ENCODE data around the gene LSM10.

DNA sequence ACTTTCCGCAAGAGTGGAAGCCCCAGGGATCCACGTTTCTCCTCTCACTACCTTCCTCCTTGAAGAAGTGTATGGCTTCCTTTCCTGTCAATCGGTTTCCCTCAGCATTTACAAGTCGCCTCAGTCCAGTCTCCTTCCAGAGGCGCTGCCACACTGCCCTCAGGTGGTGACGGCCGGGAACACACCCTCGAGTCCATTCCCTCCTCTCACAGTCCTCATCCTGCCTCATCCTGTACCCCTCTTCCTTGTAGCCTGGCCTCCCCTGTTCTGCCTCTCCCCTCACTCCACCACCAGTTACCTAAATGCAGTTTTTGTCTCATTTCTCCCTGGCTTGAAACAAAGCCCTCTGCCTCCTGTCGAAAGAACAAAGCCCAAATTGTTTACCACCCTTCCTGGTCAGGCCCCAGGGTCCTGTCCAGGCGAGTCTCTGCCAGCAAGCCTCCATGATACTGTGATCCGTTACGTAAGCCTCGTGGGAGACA is 23.2 kb upstream of the LSM10 start:
- TF ChIP-seq, protein P1, sequence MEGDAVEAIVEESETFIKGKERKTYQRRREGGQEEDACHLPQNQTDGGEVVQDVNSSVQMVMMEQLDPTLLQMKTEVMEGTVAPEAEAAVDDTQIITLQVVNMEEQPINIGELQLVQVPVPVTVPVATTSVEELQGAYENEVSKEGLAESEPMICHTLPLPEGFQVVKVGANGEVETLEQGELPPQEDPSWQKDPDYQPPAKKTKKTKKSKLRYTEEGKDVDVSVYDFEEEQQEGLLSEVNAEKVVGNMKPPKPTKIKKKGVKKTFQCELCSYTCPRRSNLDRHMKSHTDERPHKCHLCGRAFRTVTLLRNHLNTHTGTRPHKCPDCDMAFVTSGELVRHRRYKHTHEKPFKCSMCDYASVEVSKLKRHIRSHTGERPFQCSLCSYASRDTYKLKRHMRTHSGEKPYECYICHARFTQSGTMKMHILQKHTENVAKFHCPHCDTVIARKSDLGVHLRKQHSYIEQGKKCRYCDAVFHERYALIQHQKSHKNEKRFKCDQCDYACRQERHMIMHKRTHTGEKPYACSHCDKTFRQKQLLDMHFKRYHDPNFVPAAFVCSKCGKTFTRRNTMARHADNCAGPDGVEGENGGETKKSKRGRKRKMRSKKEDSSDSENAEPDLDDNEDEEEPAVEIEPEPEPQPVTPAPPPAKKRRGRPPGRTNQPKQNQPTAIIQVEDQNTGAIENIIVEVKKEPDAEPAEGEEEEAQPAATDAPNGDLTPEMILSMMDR (IDR thresholded peaks at IDR 0.05; ENCODE audit: insufficient read depth, low read length, poor library complexity, severe bottlenecking), result peak; percentile 80
- no peak for TF ChIP-seq EZH2phosphoT487 (conservative IDR thresholded peaks at IDR 0.05; ENCODE audit: low read length)

Measured in SU-DHL-6 (cell line).